HEK293 (cell line): ENCODE results near the gene SUOX.
A peak's percentile ranks its signal among the peaks of the same experiment; 100 is the strongest.

Experiments
- CTCF ChIA-PET: fragments of 350-600 bp; formaldehyde crosslinking; extraction: SDS; loops from one replicate; lab custom pipeline; 2021; ENCODE audit warnings: antibody characterized with exemption; lab: Yijun Ruan, JAX
- POLR2A ChIA-PET: fragments of 300-600 bp; formaldehyde crosslinking; extraction: SDS; loops from one replicate; lab custom pipeline; 2020; ENCODE audit warnings: antibody characterized with exemption, inconsistent platforms; lab: Yijun Ruan, JAX
- H3K27ac ChIP-seq: fragments of 200-500 bp; sonication (Bioruptor generic); 2 replicates; pipeline ENCODE4 v1.5.1; 2014; ENCODE audit warnings: low read depth, low read length, control low read depth, inconsistent platforms; ENCODE audit errors: extremely low read depth
- H3K36me3 ChIP-seq, 2 experiments: fragments of 200-500 bp in 1 of 2; sonication (Bioruptor generic) in 1 of 2; 1 replicate in 1 of 2; 2 replicates in 1 of 2; pipeline ENCODE4 v1.5.1; 2014 to 2017; ENCODE audit warnings: inconsistent platforms in 2 of 2, low read length in 2 of 2; ENCODE audit not compliant: control insufficient read depth in 2 of 2, insufficient read depth in 1 of 2
- H3K4me1 ChIP-seq: fragments of 200-500 bp; sonication (Bioruptor generic); 2 replicates; pipeline ENCODE4 v1.5.1; 2014; ENCODE audit warnings: mild to moderate bottlenecking, low read length, inconsistent platforms; ENCODE audit not compliant: control insufficient read depth, insufficient read depth
- H3K4me3 ChIP-seq: 2 replicates; pipeline ENCODE4 v1.5.1; 2011; ENCODE audit warnings: low read depth, mild to moderate bottlenecking, control low read depth, low read length, moderate library complexity
- H3K9me3 ChIP-seq: fragments of 200-500 bp; sonication (Bioruptor generic); 2 replicates; pipeline ENCODE4 v1.5.1; 2014; ENCODE audit warnings: low read depth, low read length, inconsistent platforms; ENCODE audit not compliant: control insufficient read depth, insufficient read depth
- BCL11A ChIP-seq: fragments of 450-650 bp; formaldehyde crosslinking; IDR thresholded peaks from 2 replicates; pipeline ENCODE4 v1.5.1; 2016; ENCODE audit warnings: low read depth, missing biosample characterization, missing genetic modification characterization
- BCL11B ChIP-seq: fragments of 450-650 bp; formaldehyde crosslinking; IDR thresholded peaks from 2 replicates; pipeline ENCODE4 v1.5.1; 2016; ENCODE audit warnings: low read depth, missing biosample characterization, missing genetic modification characterization
- FEZF1 ChIP-seq: fragments of 450-650 bp; formaldehyde crosslinking; IDR thresholded peaks from 2 replicates; pipeline ENCODE4 v1.5.1; 2016; ENCODE audit warnings: missing biosample characterization, missing genetic modification characterization
- GFI1B ChIP-seq: fragments of 450-650 bp; formaldehyde crosslinking; IDR thresholded peaks from 2 replicates; pipeline ENCODE4 v1.5.1; 2016; ENCODE audit warnings: missing biosample characterization, missing genetic modification characterization
- GLI2 ChIP-seq: fragments of 450-650 bp; formaldehyde crosslinking; IDR thresholded peaks from 2 replicates; pipeline ENCODE4; 2017; ENCODE audit warnings: missing biosample characterization, missing genetic modification characterization, low read depth, borderline replicate concordance
- HOXD13 ChIP-seq: sonication (generic); formaldehyde crosslinking; IDR thresholded peaks from 2 replicates; pipeline ENCODE4 v1.8.0; 2022; ENCODE audit warnings: missing genetic modification reagents, borderline replicate concordance
- SP7 ChIP-seq: fragments of 450-650 bp; formaldehyde crosslinking; IDR thresholded peaks from 2 replicates; pipeline ENCODE4 v1.5.1; 2016; ENCODE audit warnings: missing biosample characterization, missing genetic modification characterization
- YY1 ChIP-seq: fragments of 450-650 bp; formaldehyde crosslinking; IDR thresholded peaks from 2 replicates; pipeline ENCODE4 v1.5.1; 2018; ENCODE audit warnings: missing biosample characterization, missing genetic modification characterization
- ZBTB17 ChIP-seq: fragments of 450-650 bp; formaldehyde crosslinking; IDR thresholded peaks from 2 replicates; pipeline ENCODE4 v1.5.1; 2016; ENCODE audit warnings: missing biosample characterization, missing genetic modification characterization
- ZBTB20 ChIP-seq: fragments of 450-650 bp; formaldehyde crosslinking; IDR thresholded peaks from 2 replicates; pipeline ENCODE4 v1.5.1; 2016; ENCODE audit warnings: missing biosample characterization, missing genetic modification characterization
- ZBTB49 ChIP-seq: fragments of 450-650 bp; formaldehyde crosslinking; IDR thresholded peaks from 2 replicates; pipeline ENCODE4 v1.5.1; 2016; ENCODE audit warnings: missing biosample characterization, missing genetic modification characterization, low read depth
- ZBTB6 ChIP-seq: fragments of 450-650 bp; formaldehyde crosslinking; IDR thresholded peaks from 2 replicates; pipeline ENCODE4 v1.5.1; 2017; ENCODE audit warnings: missing biosample characterization, missing genetic modification characterization
- ZNF133 ChIP-seq: fragments of 450-650 bp; formaldehyde crosslinking; IDR thresholded peaks from 2 replicates; pipeline ENCODE4 v1.5.1; 2016; ENCODE audit warnings: missing biosample characterization, missing genetic modification characterization
- ZNF140 ChIP-seq: fragments of 450-650 bp; formaldehyde crosslinking; IDR thresholded peaks from 2 replicates; pipeline ENCODE4 v1.5.1; 2016; ENCODE audit warnings: missing biosample characterization, missing genetic modification characterization
- ZNF18 ChIP-seq: fragments of 450-650 bp; formaldehyde crosslinking; IDR thresholded peaks from 2 replicates; pipeline ENCODE4 v1.5.1; 2016; ENCODE audit warnings: missing biosample characterization, missing genetic modification characterization
- ZNF221 ChIP-seq: fragments of 450-650 bp; formaldehyde crosslinking; IDR thresholded peaks from 2 replicates; pipeline ENCODE4 v1.5.1; 2017; ENCODE audit warnings: missing biosample characterization, missing genetic modification characterization, borderline replicate concordance
- ZNF266 ChIP-seq: fragments of 450-650 bp; formaldehyde crosslinking; IDR thresholded peaks from 2 replicates; pipeline ENCODE4 v1.5.1; 2016; ENCODE audit warnings: missing biosample characterization, missing genetic modification characterization, low read depth
- ZNF280D ChIP-seq: fragments of 450-650 bp; formaldehyde crosslinking; IDR thresholded peaks from 2 replicates; pipeline ENCODE4 v1.5.1; 2016; ENCODE audit warnings: missing biosample characterization, missing genetic modification characterization
- ZNF37A ChIP-seq: fragments of 450-650 bp; IDR thresholded peaks from 2 replicates; pipeline ENCODE4 v1.5.1; 2018; ENCODE audit warnings: missing biosample characterization, missing genetic modification characterization
- ZNF544 ChIP-seq: fragments of 450-650 bp; formaldehyde crosslinking; IDR thresholded peaks from 2 replicates; pipeline ENCODE4 v1.5.0; 2017; ENCODE audit warnings: missing biosample characterization, missing genetic modification characterization
- ZNF791 ChIP-seq: fragments of 450-650 bp; formaldehyde crosslinking; IDR thresholded peaks from 2 replicates; pipeline ENCODE4 v1.5.1; 2016; ENCODE audit warnings: missing biosample characterization, missing genetic modification characterization

SUOX gene

GRCh38 chr12:56014205-56014604 is 17.1 kb downstream of the SUOX start:
- no peaks in the 10 kb centered on the region for H3K4me1 ChIP-seq
- TF ChIP-seq ZNF37A (no peak), ZBTB17 (tag by site-specific recombination) (0 out of 2 replicates have a peak, but pooled peaks have one; percentile 21)
- TF ChIP-seq, all 188 proteins: peak for 1
- Histone ChIP-seq H3K9me3 (no peaks in the 10 kb centered on the region), H3K27ac (no peak overlapping the region), H3K36me3 (peaks cover 0 to 5% of the 10 kb centered on the region in 2 experiments; a peak in 1 of 3 replicates), H3K4me3 (no peak overlapping the region)
- CTCF ChIA-PET, result interaction anchor here (0.7 to 3.6 kb wide), 5 partner anchors 13 to 174 kb away, joined by 3 to 15 read pairs (median 4); partner anchors contain the start of gene SUOX
- POLR2A ChIA-PET, result interaction anchor here (0.7 to 1.7 kb wide), 3 partner anchors 17 to 87 kb away, joined by 3 to 7 read pairs (median 7); partner anchors contain the start of genes RAB5B and SUOX

GRCh38 chr12:56017181-56017580 is 20.1 kb downstream of the SUOX start:
- H3K9me3 ChIP-seq, result no peaks in the 10 kb centered on the region
- ChIA-PET CTCF (no interaction called here), POLR2A (no interaction called here)
- peaks cover 0 to 7% of the 10 kb centered on the region in 2 experiments; a peak in 1 of 3 replicates for H3K36me3 ChIP-seq
- H3K4me1 ChIP-seq, result no peaks in the 10 kb centered on the region
- no peak for TF ChIP-seq BCL11B (tag by site-specific recombination)
- no peak for TF ChIP-seq ZNF133
- no peak for TF ChIP-seq ZNF221 (tag by site-specific recombination)
- TF ChIP-seq ZNF791, result no peak
- no peak for TF ChIP-seq ZNF266 (tag by site-specific recombination)
- TF ChIP-seq ZBTB6 (tag by site-specific recombination), result no peak
- no peak for TF ChIP-seq BCL11A
- no peak for TF ChIP-seq GFI1B (tag by site-specific recombination)
- TF ChIP-seq HOXD13 (CRISPR knock-in tag), result no peak
- TF ChIP-seq GLI2 (tag by site-specific recombination), result no peak
- TF ChIP-seq ZNF544 (tag by site-specific recombination), result no peak
- no peak for TF ChIP-seq FEZF1
- TF ChIP-seq SP7 (tag by site-specific recombination), result no peak
- TF ChIP-seq YY1 (tag by site-specific recombination), result no peak
- TF ChIP-seq ZBTB20 (tag by site-specific recombination), result no peak
- TF ChIP-seq ZNF18 (tag by site-specific recombination), result no peak
- no peak overlapping the region for H3K27ac ChIP-seq
- no peak overlapping the region for H3K4me3 ChIP-seq

GRCh38 chr12:56018356-56018755 is 21.3 kb downstream of the SUOX start:
- CTCF ChIA-PET, result interaction anchor here (0.7 kb wide), 1 partner anchor 26 kb away, joined by 3 read pairs; no protein-coding TSS in a partner anchor
- H3K4me3 ChIP-seq, result no peak overlapping the region
- H3K4me1 ChIP-seq, result no peaks in the 10 kb centered on the region
- H3K36me3 ChIP-seq, result peaks cover 0 to 7% of the 10 kb centered on the region in 2 experiments; a peak in 1 of 3 replicates
- H3K27ac ChIP-seq, result no peak overlapping the region
- H3K9me3 ChIP-seq, result no peaks in the 10 kb centered on the region
- TF ChIP-seq ZBTB49 (tag by site-specific recombination), result no peak
- TF ChIP-seq ZNF280D, result no peak
- TF ChIP-seq ZNF140 (tag by site-specific recombination), result no peak
- POLR2A ChIA-PET, result interaction anchor here (1.0 kb wide), 1 partner anchor 11 kb away, joined by 3 read pairs; no protein-coding TSS in a partner anchor
